Stimulated activated naive B cell treated with anti-CD40 and anti-IgM and Interleukin-4, amounts not matched to agents 10 μg/mL and 1 μg/mL and 100 μg/mL, for 72 hours (primary cell): ENCODE results near the gene NEK4.

Experiments used
- ATAC-seq, 2 donors: fragments of 150-1000 bp; cut with Tn5 transposase; replicated peaks; 2 replicates each; pipeline ENCODE4 v1.10.0; 2021; ENCODE audit warnings: moderate library complexity in 1 of 2
- DNase-seq: peaks from one replicate; pipeline ENCODE4 v3.0.0; 2021
- H3K27ac Mint-ChIP-seq: one replicate; pipeline ENCODE4 v1.8.0; 2022; ENCODE audit warnings: mild to moderate bottlenecking, mixed read lengths
- H3K27me3 Mint-ChIP-seq, 2 donors: one replicate each; pipeline ENCODE4 v1.8.0; 2022; ENCODE audit warnings: mixed read lengths in 2 of 2
- H3K36me3 Mint-ChIP-seq, 2 donors: one replicate each; pipeline ENCODE4 v1.8.0; 2022; ENCODE audit warnings: mixed read lengths in 2 of 2, mild to moderate bottlenecking in 1 of 2
- H3K4me1 Mint-ChIP-seq, 2 donors: one replicate each; pipeline ENCODE4 v1.8.0; 2022; ENCODE audit warnings: mixed read lengths in 2 of 2, mild to moderate bottlenecking in 1 of 2
- H3K4me3 Mint-ChIP-seq, 2 donors: one replicate each; pipeline ENCODE4 v1.8.0; 2022; ENCODE audit warnings: mild to moderate bottlenecking in 2 of 2, mixed read lengths in 2 of 2, moderate library complexity in 1 of 2
- H3K9me3 Mint-ChIP-seq, 2 donors: one replicate each; pipeline ENCODE4 v1.8.0; 2022; ENCODE audit warnings: mixed read lengths in 2 of 2, mild to moderate bottlenecking in 1 of 2

NEK4 gene

DNA sequence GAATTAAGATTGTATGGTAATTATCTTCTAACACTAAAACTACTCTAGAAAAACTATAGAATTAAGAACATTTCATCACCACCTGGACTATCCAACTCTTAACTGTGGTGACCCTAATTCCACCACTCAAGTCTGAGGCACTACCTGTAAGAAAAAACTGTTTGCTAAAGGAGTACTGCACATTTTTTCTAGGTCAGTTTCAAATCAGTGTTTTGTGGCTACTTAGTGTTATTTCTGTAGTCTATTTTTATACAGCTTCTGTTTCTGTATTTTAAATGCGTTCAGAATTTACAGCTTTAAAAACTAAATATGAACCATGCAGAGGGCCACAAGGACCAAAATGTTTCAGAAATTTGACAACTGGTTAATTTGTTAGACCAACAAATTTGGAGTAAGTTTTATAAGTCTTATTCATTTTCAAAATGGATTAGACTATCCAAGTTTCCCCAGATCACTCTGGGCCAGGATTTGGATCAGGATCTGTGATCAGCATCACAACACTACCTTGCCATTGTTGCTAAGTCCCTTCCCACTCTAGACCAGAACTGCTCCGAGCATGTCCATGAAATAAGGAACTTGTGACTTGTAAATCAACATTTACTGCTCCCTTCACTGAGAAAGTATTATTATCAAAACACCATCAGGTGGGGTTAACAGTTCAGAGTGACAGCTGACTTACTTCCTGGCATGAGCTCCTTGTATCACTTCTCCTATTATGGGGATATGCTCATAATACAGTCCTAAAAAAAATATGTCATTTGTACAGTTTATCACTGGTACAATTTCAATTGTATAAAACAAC, 73.7 kb downstream of the NEK4 start:
- Mint-ChIP-seq H3K9me3 (no peaks in the 10 kb centered on the region), H3K36me3 (peaks cover 20 to 38% of the 10 kb centered on the region in 2 donors), H3K4me1 (peaks cover 11 to 45% of the 10 kb centered on the region in 2 donors), H3K27me3 (no peaks in the 10 kb centered on the region), H3K4me3 (no peak overlapping the region), H3K27ac (peak overlapping the region; percentile 56)
- ATAC-seq, result peak; percentile 63 to 69
- no peak for DNase-seq

DNA sequence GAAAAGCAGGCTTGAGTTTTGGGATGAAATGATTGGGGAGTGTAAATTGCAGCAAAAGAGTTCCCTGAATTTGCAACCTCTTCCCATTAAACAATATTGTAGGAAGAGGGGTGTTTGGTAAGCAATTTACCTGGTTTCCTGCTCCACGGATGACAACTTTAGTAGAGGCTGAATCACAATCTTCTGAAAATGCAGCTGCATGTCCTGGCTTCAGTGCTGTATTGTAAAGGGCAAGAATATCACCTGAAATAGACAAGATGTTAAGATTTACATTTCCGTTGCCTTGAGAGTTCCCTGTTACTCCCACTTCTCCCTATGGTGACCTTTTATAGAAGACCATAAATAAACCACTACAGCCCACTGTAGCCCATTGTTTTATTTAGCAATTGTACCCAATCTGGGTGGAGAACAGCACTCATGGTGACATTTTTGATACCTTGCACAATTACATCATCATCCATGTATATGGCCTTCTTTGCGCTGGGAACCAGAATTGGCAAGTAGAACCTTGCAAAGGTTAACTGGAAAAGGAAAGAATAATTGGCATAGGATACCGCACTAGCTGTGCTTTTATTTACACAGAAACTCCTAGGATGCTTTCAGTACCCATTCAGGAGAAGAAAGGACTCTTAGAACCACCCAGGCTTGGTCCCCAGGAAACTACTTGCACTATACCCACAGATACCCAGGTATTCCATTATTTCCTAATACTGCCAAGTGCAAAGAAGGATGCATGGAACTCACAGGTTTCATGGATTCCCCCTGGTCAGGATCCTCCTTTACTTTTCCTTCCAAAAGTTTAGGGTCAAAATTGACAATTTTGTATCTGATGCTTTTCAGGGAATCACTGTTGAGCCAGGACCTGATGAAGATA, 74.7 kb downstream of the NEK4 start:
- peak overlapping the region; percentile 37 for H3K27ac Mint-ChIP-seq
- no peaks in the 10 kb centered on the region for H3K27me3 Mint-ChIP-seq
- H3K9me3 Mint-ChIP-seq, result no peaks in the 10 kb centered on the region
- no peak for DNase-seq
- H3K4me3 Mint-ChIP-seq, result no peak overlapping the region
- peaks cover 18 to 38% of the 10 kb centered on the region in 2 donors for H3K36me3 Mint-ChIP-seq
- H3K4me1 Mint-ChIP-seq, result peaks cover 11 to 45% of the 10 kb centered on the region in 2 donors
- no peak for ATAC-seq

DNA sequence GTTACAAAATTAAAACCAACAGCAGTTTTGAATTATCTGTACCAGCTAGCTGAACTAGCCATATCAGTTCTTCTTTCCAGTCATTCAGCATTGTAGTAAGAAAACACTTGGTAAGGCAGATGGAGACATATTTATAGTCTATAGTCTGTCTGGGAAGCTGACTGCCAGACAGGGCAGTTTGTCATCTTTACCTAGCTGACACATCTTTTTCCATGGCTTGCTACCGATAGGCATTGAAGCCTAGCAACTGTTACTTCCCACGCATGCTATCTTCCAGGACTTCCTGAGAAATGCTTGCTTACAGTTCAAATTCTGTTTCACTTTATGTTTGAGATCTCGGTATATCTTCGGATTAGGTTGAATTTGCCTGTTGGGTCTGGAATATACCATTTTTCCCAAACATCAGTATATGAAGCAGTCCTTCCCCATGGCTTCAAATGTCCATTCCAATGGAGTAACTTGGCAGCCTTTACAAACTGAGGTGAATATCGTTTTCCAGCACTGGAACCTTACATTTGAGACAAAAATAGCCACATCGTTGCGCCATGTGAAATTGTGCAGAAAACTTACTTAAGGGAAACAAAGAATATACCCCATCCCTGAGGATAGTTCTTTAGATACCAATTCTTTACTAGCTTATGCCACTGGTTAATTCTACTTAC, 76.1 kb downstream of the NEK4 start:
- Mint-ChIP-seq H3K4me3 (no peak overlapping the region), H3K27ac (no peak overlapping the region), H3K36me3 (peaks cover 25 to 43% of the 10 kb centered on the region in 2 donors), H3K9me3 (no peaks in the 10 kb centered on the region), H3K4me1 (peaks cover 15 to 53% of the 10 kb centered on the region in 2 donors), H3K27me3 (no peaks in the 10 kb centered on the region)
- ATAC-seq (no peak), DNase-seq (no peak)

DNA sequence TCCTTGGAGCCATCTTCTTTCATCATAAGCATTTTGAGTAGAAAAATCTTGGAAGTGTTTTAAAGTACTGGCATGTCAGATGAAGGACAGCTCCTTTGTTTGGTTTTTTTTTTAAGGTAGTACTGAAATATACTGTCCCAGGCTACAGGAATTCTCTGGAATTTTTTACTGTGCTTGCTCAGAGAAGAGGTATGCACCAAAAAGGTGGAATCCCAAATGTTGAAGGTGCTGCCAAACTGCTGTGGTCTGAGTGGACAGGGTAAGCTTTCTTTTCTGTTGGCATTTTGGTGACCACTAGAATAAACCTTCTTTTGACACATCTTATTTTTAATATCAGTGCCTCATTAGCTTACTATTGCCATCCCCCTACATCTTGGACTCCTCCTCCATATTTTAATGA, 77.7 kb downstream of the NEK4 start:
- peaks cover 30 to 56% of the 10 kb centered on the region in 2 donors for H3K36me3 Mint-ChIP-seq
- no peaks in the 10 kb centered on the region for H3K27me3 Mint-ChIP-seq
- peak overlapping the region; percentile 75 for H3K27ac Mint-ChIP-seq
- peaks cover 15 to 59% of the 10 kb centered on the region in 2 donors for H3K4me1 Mint-ChIP-seq
- DNase-seq, result no peak
- H3K4me3 Mint-ChIP-seq, result no peak overlapping the region
- ATAC-seq, result no peak
- H3K9me3 Mint-ChIP-seq, result no peaks in the 10 kb centered on the region

DNA sequence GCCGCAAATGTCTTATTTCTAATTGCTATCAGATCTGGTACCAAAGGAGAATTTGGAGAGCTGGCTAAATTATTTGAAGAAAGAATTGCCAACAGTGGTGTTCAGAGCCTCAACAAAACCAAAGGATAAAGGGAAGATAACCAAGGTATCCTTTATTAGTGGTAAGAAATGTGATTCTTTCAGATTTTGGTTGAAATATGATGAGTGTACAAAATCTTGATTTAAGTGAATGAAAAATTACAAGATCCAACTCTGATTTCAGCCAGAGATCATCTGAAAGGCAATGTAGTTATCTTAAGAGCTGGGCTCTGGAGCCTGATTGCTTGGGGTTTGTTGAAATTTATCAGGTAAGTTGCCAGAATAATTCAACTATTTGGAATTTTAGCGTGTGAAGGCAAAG, 80.2 kb downstream of the NEK4 start:
- ATAC-seq (no peak), DNase-seq (no peak)
- H3K27ac Mint-ChIP-seq, result peak overlapping the region; percentile 34
- no peak overlapping the region for H3K4me3 Mint-ChIP-seq
- no peaks in the 10 kb centered on the region for H3K9me3 Mint-ChIP-seq
- peaks cover 14 to 57% of the 10 kb centered on the region in 2 donors for H3K4me1 Mint-ChIP-seq
- no peaks in the 10 kb centered on the region for H3K27me3 Mint-ChIP-seq
- peaks cover 26 to 62% of the 10 kb centered on the region in 2 donors for H3K36me3 Mint-ChIP-seq

DNA sequence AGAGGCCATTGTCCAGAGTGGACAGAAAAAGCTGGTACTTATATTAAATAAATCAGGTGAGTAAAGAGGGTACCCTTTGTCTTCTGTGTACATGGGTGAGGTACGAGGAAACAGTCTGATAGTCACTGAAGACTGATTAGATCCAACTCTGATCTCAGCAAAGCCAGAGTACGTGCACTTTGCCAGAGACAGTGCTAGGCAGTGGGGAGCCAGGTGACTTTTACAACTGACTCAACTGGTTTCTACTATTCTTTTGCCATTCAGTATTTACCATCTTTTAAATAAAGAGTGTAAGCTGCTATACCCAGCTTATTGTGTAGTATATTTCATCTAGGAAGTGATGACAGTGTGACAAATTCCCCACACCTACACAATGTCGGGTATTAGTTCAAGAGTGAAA, 81.6 kb downstream of the NEK4 start:
- Mint-ChIP-seq H3K27ac (peak overlapping the region; percentile 48), H3K36me3 (peaks cover 25 to 52% of the 10 kb centered on the region in 2 donors), H3K4me3 (no peak overlapping the region), H3K9me3 (no peaks in the 10 kb centered on the region), H3K4me1 (peaks cover 14 to 54% of the 10 kb centered on the region in 2 donors), H3K27me3 (no peaks in the 10 kb centered on the region)
- ATAC-seq (no peak), DNase-seq (no peak)

DNA sequence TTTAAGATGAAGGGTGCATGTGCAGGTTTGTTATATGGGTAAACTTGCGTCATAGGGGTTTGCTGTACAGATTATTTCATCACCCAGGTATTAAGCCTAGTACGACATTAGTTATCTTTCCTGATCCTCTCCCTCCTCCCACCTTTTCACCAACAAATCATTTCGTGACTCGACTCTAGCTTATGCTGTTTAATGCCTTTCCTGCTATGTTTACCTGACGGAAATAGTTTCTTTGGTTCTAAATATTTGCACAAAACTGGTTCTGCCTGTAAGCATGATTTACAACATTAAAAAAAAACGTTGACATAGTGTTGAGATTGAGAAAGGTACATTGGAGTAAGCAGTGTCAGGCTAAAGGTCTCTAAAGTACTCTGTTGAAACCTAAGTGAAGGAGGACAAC, 82.5 kb downstream of the NEK4 start:
- H3K36me3 Mint-ChIP-seq, result peaks cover 18 to 44% of the 10 kb centered on the region in 2 donors

DNA sequence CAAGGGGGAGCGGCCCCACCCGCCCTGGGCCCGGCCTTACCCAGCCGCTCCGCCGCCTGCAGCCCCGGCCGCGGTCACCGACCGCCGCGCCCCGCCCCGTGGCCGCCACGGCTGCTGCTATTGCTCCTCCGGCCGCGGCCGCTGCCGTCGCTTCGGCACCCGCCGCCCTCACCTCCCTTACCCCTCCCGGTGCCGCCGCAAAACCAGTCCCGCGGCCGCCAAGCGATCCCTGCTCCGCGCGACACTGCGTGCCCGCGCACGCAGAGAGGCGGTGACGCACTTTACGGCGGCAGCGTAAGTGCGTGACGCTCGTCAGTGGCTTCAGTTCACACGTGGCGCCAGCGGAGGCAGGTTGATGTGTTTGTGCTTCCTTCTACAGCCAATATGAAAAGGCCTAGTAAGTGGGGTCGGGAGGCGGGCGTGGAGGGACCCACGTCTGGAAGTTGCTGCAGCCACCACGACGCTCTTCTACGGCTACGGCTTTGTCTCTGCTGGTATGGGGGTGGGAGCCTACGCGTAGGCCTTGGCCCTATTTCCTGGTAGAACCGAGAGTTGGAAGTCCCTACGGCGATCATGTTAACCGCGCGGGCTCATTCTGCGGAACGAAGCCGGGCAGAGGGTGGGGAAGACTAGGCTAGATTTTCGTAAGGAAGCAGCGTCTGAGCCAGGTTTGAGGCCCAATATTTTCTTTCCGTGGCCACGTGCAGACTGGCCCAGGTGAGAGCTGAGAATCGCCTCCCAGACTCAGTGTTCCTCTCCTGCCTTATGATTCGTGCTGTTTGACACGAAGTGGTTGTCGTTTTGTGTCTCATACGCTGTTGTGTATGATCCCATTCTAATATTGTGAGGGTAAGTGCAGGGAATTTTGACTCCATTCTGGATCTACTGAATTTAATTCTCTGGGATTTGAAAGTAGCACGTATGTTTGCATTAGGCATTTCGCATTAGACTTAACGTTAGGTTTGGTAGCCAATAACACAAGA, 84.7 kb downstream of the NEK4 start, which contains the start of the genes GNL3 and PBRM1:
Gene GNL3 (plus strand): TSS at position 324 of the 983 bp plus-strand sequence. CDS start 61 bp downstream, at position 385.
Gene PBRM1 (minus strand): TSS at position 205 of the 983 bp plus-strand sequence.
- peak within 1 kb of the TSS; percentile 85 to 98 for H3K4me3 Mint-ChIP-seq
- H3K9me3 Mint-ChIP-seq, result no peaks in the 10 kb centered on the region
- H3K36me3 Mint-ChIP-seq, result peaks cover 12 to 41% of the 10 kb centered on the region in 2 donors
- no peaks in the 10 kb centered on the region for H3K27me3 Mint-ChIP-seq
- peaks cover 15 to 54% of the 10 kb centered on the region in 2 donors for H3K4me1 Mint-ChIP-seq
- peak within 1 kb of the TSS; percentile 98 for H3K27ac Mint-ChIP-seq
- DNase-seq, result peak; percentile 93
- ATAC-seq, result peak; percentile 76 to 81

More for the DNA sequence above, 82.5 kb downstream of the NEK4 start:
- Mint-ChIP-seq H3K4me1 (peaks cover 8 to 47% of the 10 kb centered on the region in 2 donors), H3K9me3 (no peaks in the 10 kb centered on the region), H3K4me3 (no peak overlapping the region), H3K27me3 (no peaks in the 10 kb centered on the region), H3K27ac (no peak overlapping the region)
- ATAC-seq (no peak), DNase-seq (no peak)

DNA sequence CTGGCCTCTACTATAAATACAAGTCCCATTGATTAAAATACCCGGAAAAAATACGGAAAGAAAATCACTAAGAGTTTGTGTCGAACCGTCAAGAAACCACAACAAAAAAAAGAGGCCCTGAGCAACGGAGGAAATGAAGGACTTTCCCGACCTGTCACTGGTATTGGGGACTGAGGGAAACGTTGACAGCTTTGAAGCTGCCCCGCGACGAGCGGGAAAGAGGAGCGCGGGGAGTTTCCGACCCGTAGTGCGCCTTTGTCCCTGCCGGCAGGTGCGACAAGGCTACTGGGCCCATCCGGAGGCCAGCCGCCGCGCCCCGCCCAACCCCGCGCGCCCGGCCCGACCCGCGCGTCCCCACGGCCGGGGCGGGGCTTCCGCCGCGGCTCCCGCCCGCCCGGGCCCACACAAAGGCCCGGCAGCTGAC, 85.4 kb downstream of the NEK4 start:
- H3K36me3 Mint-ChIP-seq, result peaks cover 11 to 36% of the 10 kb centered on the region in 2 donors
- no peaks in the 10 kb centered on the region for H3K27me3 Mint-ChIP-seq
- H3K4me1 Mint-ChIP-seq, result peaks cover 13 to 55% of the 10 kb centered on the region in 2 donors
- DNase-seq (peak; percentile 74), ATAC-seq (peak; percentile 81 to 88)
- H3K27ac Mint-ChIP-seq, result peak overlapping the region; percentile 98
- H3K4me3 Mint-ChIP-seq, result peak overlapping the region; percentile 85 to 95
- no peaks in the 10 kb centered on the region for H3K9me3 Mint-ChIP-seq

DNA sequence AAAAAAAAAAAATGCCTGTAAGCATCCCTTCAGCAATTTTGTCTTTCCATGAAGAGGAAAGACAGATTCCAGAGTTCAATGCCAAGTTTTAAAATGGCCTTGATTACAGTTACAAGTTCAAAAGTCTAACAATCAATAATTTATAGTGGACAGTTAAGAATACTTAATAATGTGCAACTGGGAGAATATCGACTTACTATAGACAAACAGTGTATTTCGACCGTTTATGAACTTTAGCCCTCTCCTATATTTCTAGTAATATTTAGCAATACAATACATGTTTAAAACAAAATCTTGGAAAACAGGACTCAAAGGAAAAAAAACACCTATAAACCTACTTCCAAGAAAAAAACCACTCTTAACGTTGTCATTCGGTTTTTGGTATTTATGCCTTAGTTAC, 86.6 kb downstream of the NEK4 start:
- ATAC-seq (no peak), DNase-seq (no peak)
- Mint-ChIP-seq H3K36me3 (peaks cover 12 to 38% of the 10 kb centered on the region in 2 donors), H3K4me3 (peak overlapping the region; percentile 85 to 95), H3K27me3 (no peaks in the 10 kb centered on the region), H3K4me1 (peaks cover 13 to 56% of the 10 kb centered on the region in 2 donors), H3K9me3 (no peaks in the 10 kb centered on the region), H3K27ac (no peak overlapping the region)

DNA sequence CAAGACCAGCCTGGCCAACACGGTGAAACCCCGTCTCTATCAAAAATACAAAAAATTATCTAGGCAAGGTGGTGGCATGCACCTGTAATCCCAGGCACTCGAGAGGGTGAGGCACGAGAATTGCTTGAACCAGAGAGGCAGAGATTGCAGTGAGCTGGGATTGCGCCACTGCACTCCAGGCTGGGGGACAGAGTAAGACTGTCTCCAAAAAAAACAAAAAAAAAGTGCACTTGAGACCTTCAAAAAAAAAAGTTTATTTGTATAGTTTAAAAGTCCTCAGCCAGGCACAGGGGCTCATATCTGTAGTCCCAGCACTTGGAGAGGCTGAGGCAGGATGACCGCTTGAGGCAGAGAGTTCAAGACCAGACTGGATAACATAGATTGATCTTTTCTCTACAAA, 87.1 kb downstream of the NEK4 start:
- Mint-ChIP-seq H3K4me1 (peaks cover 13 to 61% of the 10 kb centered on the region in 2 donors), H3K27ac (no peak overlapping the region), H3K4me3 (peak overlapping the region in 1 of 2 donors; percentile 6), H3K9me3 (no peaks in the 10 kb centered on the region), H3K36me3 (peaks cover 18 to 38% of the 10 kb centered on the region in 2 donors), H3K27me3 (no peaks in the 10 kb centered on the region)
- ATAC-seq (no peak), DNase-seq (no peak)

DNA sequence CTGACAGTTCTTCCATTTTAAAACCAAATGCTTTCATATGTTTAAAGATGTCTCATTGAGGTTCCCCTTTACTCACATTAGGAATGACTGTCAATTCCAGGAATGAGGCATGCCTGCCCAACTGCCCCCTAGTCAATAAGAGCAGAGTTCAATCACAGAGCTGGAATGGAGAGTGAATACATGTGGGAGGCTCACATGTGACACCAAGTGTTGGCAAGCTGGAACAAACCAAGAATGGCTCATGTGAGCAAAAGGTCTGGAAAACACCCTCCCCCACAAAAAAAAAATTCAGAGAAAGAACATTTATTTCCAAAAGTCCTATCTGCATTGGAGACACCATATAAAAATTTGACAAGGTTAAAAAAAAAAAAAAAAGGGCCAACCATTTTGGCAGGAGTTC, 88.7 kb downstream of the NEK4 start:
- H3K4me3 Mint-ChIP-seq, result peak overlapping the region; percentile 14 to 35
- peak; percentile 26 to 61 for ATAC-seq

DNA sequence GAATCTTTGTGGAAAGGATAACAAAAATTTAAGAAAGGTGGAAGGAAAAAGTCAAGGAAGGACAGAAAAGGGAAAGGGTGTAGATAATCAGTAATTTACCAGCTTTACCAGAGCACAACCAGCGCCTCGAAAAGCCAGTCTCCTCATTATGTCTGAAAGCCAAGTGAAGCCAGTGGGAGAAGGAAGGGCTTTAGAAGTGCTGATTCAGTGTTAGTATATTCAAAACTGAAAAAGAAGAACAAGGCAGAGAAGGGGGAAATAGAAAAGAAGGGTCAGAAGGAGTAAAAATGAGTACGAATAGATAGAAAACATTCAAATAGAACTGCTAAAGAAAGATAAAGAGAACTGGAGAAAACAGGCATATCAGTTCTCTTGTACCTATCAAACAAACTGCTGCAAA, 89.1 kb downstream of the NEK4 start:
- Mint-ChIP-seq H3K36me3 (peaks cover 30 to 41% of the 10 kb centered on the region in 2 donors), H3K27ac (peak overlapping the region; percentile 73), H3K4me1 (peaks cover 11 to 46% of the 10 kb centered on the region in 2 donors), H3K4me3 (peak overlapping the region in 1 of 2 donors; percentile 14), H3K9me3 (no peaks in the 10 kb centered on the region), H3K27me3 (no peaks in the 10 kb centered on the region)
- DNase-seq, result no peak
- peak in 1 of 2 donors; percentile 7 for ATAC-seq

More for the DNA sequence above, 88.7 kb downstream of the NEK4 start:
- peak overlapping the region; percentile 86 for H3K27ac Mint-ChIP-seq
- DNase-seq, result peak; percentile 45
- peaks cover 11 to 50% of the 10 kb centered on the region in 2 donors for H3K4me1 Mint-ChIP-seq
- no peaks in the 10 kb centered on the region for H3K9me3 Mint-ChIP-seq
- H3K36me3 Mint-ChIP-seq, result peaks cover 26 to 38% of the 10 kb centered on the region in 2 donors
- H3K27me3 Mint-ChIP-seq, result no peaks in the 10 kb centered on the region
